B cell (primary cell): Measurements from ENCODE around the gene NTRK2. TPM values are rescaled to one million over a fixed set of nuclear protein-coding genes. Genes with fewer than 3 reads are reported as not detected.

ENCODE experiments used
- ATAC-seq: fragments of 200-7000 bp; cut with Tn5 transposase; one replicate; pipeline ENCODE4 v1.10.0; 2021; ENCODE audit warnings: low read depth, mild to moderate bottlenecking, moderate number of reproducible peaks, moderate library complexity
- CTCF ChIA-PET: fragments of 350-600 bp; sonication (Branson Sonifier 250); formaldehyde crosslinking; loops from one replicate; lab custom pipeline; 2021; ENCODE audit warnings: antibody characterized with exemption, inconsistent platforms; lab: Charles Lee
- POLR2A ChIA-PET: fragments of 350-600 bp; sonication (Branson Sonifier 250); formaldehyde crosslinking; loops from one replicate; lab custom pipeline; 2021; ENCODE audit warnings: antibody characterized with exemption; lab: Charles Lee
- DNase-seq: peaks from one replicate; pipeline ENCODE4 v3.0.0; 2013
- H2AFZ ChIP-seq: 2 replicates; pipeline ENCODE4 v1.6.1; 2012; ENCODE audit warnings: mild to moderate bottlenecking, low read depth, low read length; ENCODE audit not compliant: insufficient read depth, poor library complexity, severe bottlenecking
- H3K27ac ChIP-seq, 2 donors: 1 replicate in 1 of 2; 2 replicates in 1 of 2; pipeline ENCODE4 v1.5.1; 2012 to 2013; ENCODE audit warnings: low read length in 2 of 2, mild to moderate bottlenecking in 2 of 2, moderate library complexity in 1 of 2
- H3K27me3 ChIP-seq, 4 experiments: fragments of 200-600 bp in 1 of 4; sonication (generic) in 1 of 4; replicated peaks in 1 of 4; 1 replicate in 2 of 4; 2 replicates in 2 of 4; pipeline versions ENCODE4 v1.6.1 to v1.7.0; 2013 to 2016; ENCODE audit warnings: low read length in 3 of 4, mild to moderate bottlenecking in 2 of 4, mixed read lengths in 1 of 4, moderate library complexity in 1 of 4; ENCODE audit not compliant: insufficient read depth in 4 of 4, control insufficient read depth in 3 of 4; ENCODE audit errors: control extremely low read depth in 1 of 4
- H3K36me3 ChIP-seq, 2 experiments: replicated peaks in 1 of 2; 1 replicate in 1 of 2; 2 replicates in 1 of 2; pipeline versions ENCODE4 v1.6.1 to v1.7.1; 2013; ENCODE audit warnings: low read length in 1 of 2; ENCODE audit not compliant: insufficient read depth in 2 of 2, control insufficient read depth in 1 of 2; ENCODE audit errors: control extremely low read depth in 1 of 2, extremely low read depth in 1 of 2
- H3K4me1 ChIP-seq, 2 donors: fragments of 200-600 bp in 1 of 2; sonication (generic) in 1 of 2; 1 replicate in 1 of 2; 2 replicates in 1 of 2; pipeline versions ENCODE4 v1.5.1 to v1.6.1; 2013 to 2017; ENCODE audit warnings: low read length in 2 of 2; ENCODE audit not compliant: control insufficient read depth in 2 of 2, insufficient read depth in 2 of 2
- H3K4me2 ChIP-seq: replicated peaks from 2 replicates; pipeline ENCODE3; 2012; ENCODE audit warnings: mild to moderate bottlenecking, low read depth, low read length; ENCODE audit not compliant: poor library complexity, severe bottlenecking
- H3K4me3 ChIP-seq, 5 experiments: fragments of 200-600 bp in 1 of 5; sonication (generic) in 1 of 5; 1 replicate in 3 of 5; 2 replicates in 2 of 5; pipeline versions ENCODE4 v1.5.1 to v1.7.0; 2011 to 2016; ENCODE audit warnings: low read length in 4 of 5, mild to moderate bottlenecking in 4 of 5, low read depth in 2 of 5, control low read depth in 1 of 5, moderate library complexity in 1 of 5; ENCODE audit not compliant: insufficient read depth in 1 of 5; ENCODE audit errors: control extremely low read depth in 1 of 5, extremely low read depth in 1 of 5
- H3K79me2 ChIP-seq: fragments of 200-600 bp; sonication (generic); one replicate; pipeline ENCODE4 v1.6.0; 2016; ENCODE audit warnings: low read length; ENCODE audit not compliant: control insufficient read depth, insufficient read depth
- H3K9ac ChIP-seq: fragments of 200-600 bp; sonication (generic); 2 replicates; pipeline ENCODE4 v1.6.1; 2017; ENCODE audit warnings: mild to moderate bottlenecking, low read length, moderate library complexity
- H3K9me3 ChIP-seq, 3 donors: one replicate each; pipeline versions ENCODE4 v1.6.1 to v1.7.1; 2013; ENCODE audit warnings: low read length in 2 of 3; ENCODE audit not compliant: control insufficient read depth in 2 of 3, insufficient read depth in 1 of 3; ENCODE audit errors: control extremely low read depth in 1 of 3
- H4K20me1 ChIP-seq: 2 replicates; pipeline ENCODE4 v1.6.0; 2012; ENCODE audit warnings: mild to moderate bottlenecking, low read length; ENCODE audit not compliant: insufficient read depth, control insufficient read depth, poor library complexity, severe bottlenecking
- H3K27ac Mint-ChIP-seq: one replicate; pipeline ENCODE4 v1.8.0; 2021; ENCODE audit warnings: mixed read lengths
- H3K27me3 Mint-ChIP-seq: one replicate; pipeline ENCODE4 v1.8.0; 2021; ENCODE audit warnings: mixed read lengths
- H3K4me1 Mint-ChIP-seq: one replicate; pipeline ENCODE4 v1.8.0; 2021; ENCODE audit warnings: mixed read lengths
- H3K4me3 Mint-ChIP-seq: one replicate; pipeline ENCODE4 v1.8.0; 2021; ENCODE audit warnings: mixed read lengths
- H3K9me3 Mint-ChIP-seq: one replicate; pipeline ENCODE4 v1.8.0; 2022; ENCODE audit warnings: mixed read lengths; ENCODE audit not compliant: insufficient read depth
- CTCF ChIP-seq: fragments of 200-600 bp; IDR thresholded peaks from one replicate; pipeline ENCODE4 v1.8.0; 2022; ENCODE audit warnings: antibody characterized with exemption, mild to moderate bottlenecking
- EZH2 ChIP-seq: IDR thresholded peaks from 2 replicates; pipeline ENCODE4 v1.6.1; 2012; ENCODE audit warnings: borderline replicate concordance, low read depth, mild to moderate bottlenecking, moderate library complexity, low read length; ENCODE audit not compliant: insufficient read depth, poor library complexity, severe bottlenecking
- WGBS: methylation state at CpG from one replicate; pipeline ENCODE4 v1.1.5; 2013; ENCODE audit warnings: missing lambda C conversion rate; ENCODE audit not compliant: insufficient coverage; 5-methylcytosine and 5-hydroxymethylcytosine counted together
- intact Hi-C: fragments of 100-400 bp; cut with micrococcal nuclease; formaldehyde crosslinking; loops from one replicate; pipeline ENCODE4 v1.10.0; 2022
- polyA plus RNA-seq: library from polyadenylated mRNA; depleted of rRNA; stranded (reverse); fragments of >200 nt; gene quantifications from 2 replicates; pipeline ENCODE4 v1.2.3, GENCODE V29; 2012
- total RNA-seq, 2 donors: library from RNA; stranded (reverse); fragments of 120-200 nt in 1 of 2; gene quantifications; 1 replicate in 1 of 2; 2 replicates in 1 of 2; pipeline versions ENCODE4 v1.2.3 to v1.2.4, GENCODE V29; 2013 to 2022

NTRK2 gene
- total and polyA plus RNA-seq, 2 donors (not counting 1 experiment from before 2014, with no cell fraction given) = 0.03 to 0.10 TPM

- H3K4me1 ChIP-seq = peaks cover 15 to 21% of the 10 kb centered on the region in 2 donors
- Mint-ChIP-seq H3K9me3 (no peaks in the 10 kb centered on the region), H3K27ac (no peak overlapping the region), H3K4me3 (peak overlapping the region; percentile 69), H3K27me3 (peaks cover 60% of the 10 kb centered on the region), H3K4me1 (peaks cover 20% of the 10 kb centered on the region)
- H3K79me2 ChIP-seq = no peaks in the 10 kb centered on the region
- POLR2A ChIA-PET = no interaction called here
- peaks cover 0 to 33% (median 18%) of the 10 kb centered on the region in 4 experiments for H3K27me3 ChIP-seq
- whole genome bisulfite sequencing = 3% methylated on average over 73 of the region's 76 CpGs
- intact Hi-C loops = no loop called here
- H3K4me2 ChIP-seq = peak overlapping the region; percentile 58
- peak; percentile 31 for DNase-seq
- no peak overlapping the region for H3K27ac ChIP-seq
- TF ChIP-seq CTCF (no peak), EZH2 (no peak)
- CTCF ChIA-PET = no interaction called here
- peak overlapping the region in 2 of 5 experiments; percentile 9 to 36 for H3K4me3 ChIP-seq
- no peaks in the 10 kb centered on the region for H3K36me3 ChIP-seq
- H2AFZ ChIP-seq = peak overlapping the region; percentile 46
- H3K9me3 ChIP-seq = peaks cover 0 to 3% (median 0%) of the 10 kb centered on the region in 3 donors
- ATAC-seq = no peak
- H3K9ac ChIP-seq = no peak overlapping the region
- H4K20me1 ChIP-seq = no peaks in the 10 kb centered on the region
Observed at GRCh38 chr9:84668196-84669012, 1.1 kb upstream of the NTRK2 start.

- no CpG with 5 or more reads among the region's 7 CpGs for WGBS
- peak overlapping the region; percentile 58 for H3K4me2 ChIP-seq
- H3K4me1 Mint-ChIP-seq = peaks cover 20% of the 10 kb centered on the region
- H3K4me3 Mint-ChIP-seq = peak overlapping the region; percentile 69
- H3K79me2 ChIP-seq = no peaks in the 10 kb centered on the region
- no peak for DNase-seq
- no peaks in the 10 kb centered on the region for H3K36me3 ChIP-seq
- intact Hi-C loops = no loop called here
- no peaks in the 10 kb centered on the region for H4K20me1 ChIP-seq
- no peak overlapping the region for H3K27ac Mint-ChIP-seq
- POLR2A ChIA-PET = no interaction called here
- H3K9ac ChIP-seq = no peak overlapping the region
- CTCF ChIA-PET = no interaction called here
- TF ChIP-seq EZH2 (no peak), CTCF (no peak)
- H3K4me3 ChIP-seq = no peak overlapping the region
- peaks cover 60% of the 10 kb centered on the region for H3K27me3 Mint-ChIP-seq
- H3K9me3 Mint-ChIP-seq = no peaks in the 10 kb centered on the region
- H2AFZ ChIP-seq = no peak overlapping the region
- H3K9me3 ChIP-seq = peaks cover 0 to 3% (median 0%) of the 10 kb centered on the region in 3 donors
- H3K27ac ChIP-seq = no peak overlapping the region
- ATAC-seq = no peak
- peaks cover 15 to 21% of the 10 kb centered on the region in 2 donors for H3K4me1 ChIP-seq
- H3K27me3 ChIP-seq = peaks cover 0 to 33% (median 18%) of the 10 kb centered on the region in 4 experiments
Observed at GRCh38 chr9:84669013-84669287, 579 bp upstream of the NTRK2 start.
